ENCODE results near the gene KCNQ1OT1.
"Not testable (repeated sequence)": the region's sequence is repeated elsewhere in the genome, so short reads cannot be mapped to it uniquely, and the experiment has no call there.

KCNQ1OT1 gene

DNA sequence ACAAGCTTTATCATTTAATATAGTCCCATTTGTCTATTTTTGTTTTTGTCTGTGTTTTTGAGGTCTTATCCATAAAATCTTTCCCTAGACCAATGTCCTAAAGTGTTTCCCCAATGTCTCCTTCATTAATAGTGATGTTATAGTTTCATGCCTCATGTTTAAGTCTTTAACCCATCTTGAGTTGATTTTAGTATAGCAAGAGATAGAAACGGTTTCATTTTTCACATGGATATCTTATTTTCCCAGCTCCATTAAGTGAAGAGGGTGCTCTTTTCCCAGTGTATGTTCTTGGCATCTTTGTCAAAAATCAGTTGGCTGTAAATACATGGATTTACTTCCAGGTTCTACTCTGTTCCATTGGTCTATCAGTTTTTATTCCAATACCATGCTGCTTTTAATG, 58.2 kb downstream of the KCNQ1OT1 start:
- DNase-seq (ENCODE audit: low spot score), result no peak
- H3K27ac ChIP-seq, result no peak overlapping the region
- TF ChIP-seq, protein P1, sequence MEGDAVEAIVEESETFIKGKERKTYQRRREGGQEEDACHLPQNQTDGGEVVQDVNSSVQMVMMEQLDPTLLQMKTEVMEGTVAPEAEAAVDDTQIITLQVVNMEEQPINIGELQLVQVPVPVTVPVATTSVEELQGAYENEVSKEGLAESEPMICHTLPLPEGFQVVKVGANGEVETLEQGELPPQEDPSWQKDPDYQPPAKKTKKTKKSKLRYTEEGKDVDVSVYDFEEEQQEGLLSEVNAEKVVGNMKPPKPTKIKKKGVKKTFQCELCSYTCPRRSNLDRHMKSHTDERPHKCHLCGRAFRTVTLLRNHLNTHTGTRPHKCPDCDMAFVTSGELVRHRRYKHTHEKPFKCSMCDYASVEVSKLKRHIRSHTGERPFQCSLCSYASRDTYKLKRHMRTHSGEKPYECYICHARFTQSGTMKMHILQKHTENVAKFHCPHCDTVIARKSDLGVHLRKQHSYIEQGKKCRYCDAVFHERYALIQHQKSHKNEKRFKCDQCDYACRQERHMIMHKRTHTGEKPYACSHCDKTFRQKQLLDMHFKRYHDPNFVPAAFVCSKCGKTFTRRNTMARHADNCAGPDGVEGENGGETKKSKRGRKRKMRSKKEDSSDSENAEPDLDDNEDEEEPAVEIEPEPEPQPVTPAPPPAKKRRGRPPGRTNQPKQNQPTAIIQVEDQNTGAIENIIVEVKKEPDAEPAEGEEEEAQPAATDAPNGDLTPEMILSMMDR (IDR thresholded peaks at IDR 0.05), result no peak
- no peak overlapping the region for H3K4me3 ChIP-seq

DNA sequence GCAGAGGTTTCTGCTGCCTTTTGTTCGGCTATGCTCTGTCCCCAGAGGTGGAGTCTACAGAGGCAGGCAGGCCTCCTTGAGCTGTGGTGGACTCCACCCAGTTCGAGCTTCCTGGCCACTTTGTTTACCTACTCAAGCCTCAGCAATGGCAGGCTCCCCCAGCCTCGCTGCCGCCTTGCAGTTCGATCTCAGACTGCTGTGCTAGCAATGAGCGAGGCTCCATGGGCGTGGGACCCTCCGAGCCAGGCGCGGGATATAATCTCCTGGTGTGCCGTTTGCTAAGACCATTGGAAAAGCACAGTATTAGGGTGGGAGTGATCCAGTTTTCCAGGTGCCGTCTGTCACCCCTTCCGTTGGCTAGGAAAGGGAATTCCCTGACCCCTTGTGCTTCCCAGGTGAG, 60.0 kb downstream of the KCNQ1OT1 start:
- not testable (repeated sequence) for H3K4me3 ChIP-seq; DNase-seq (ENCODE audit: low spot score); H3K27ac ChIP-seq

DNA sequence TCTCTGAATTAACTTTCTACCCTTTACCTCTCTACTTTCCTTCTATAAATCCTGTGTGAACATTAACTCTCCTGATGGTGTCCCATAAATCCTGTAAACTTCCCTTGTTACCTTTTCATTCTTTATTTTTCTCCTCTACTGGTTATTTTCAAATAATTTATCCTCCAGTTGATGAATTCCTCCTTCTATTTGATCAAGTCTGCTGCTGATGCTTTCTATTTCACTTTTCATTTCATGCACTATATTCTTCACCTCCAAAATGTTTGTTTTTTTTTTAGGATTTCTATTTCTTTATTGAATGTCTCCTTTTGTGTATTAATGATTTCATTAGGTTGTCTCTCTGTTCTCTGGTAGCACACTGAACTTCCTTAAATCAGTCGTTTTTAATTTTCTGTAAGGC, 68.6 kb downstream of the KCNQ1OT1 start:
- Histone ChIP-seq H3K4me3 (no peak overlapping the region), H3K27ac (no peak overlapping the region)
- DNase-seq (ENCODE audit: low spot score), result no peak
- TF ChIP-seq, protein P1 (IDR thresholded peaks at IDR 0.05), result no peak

DNA sequence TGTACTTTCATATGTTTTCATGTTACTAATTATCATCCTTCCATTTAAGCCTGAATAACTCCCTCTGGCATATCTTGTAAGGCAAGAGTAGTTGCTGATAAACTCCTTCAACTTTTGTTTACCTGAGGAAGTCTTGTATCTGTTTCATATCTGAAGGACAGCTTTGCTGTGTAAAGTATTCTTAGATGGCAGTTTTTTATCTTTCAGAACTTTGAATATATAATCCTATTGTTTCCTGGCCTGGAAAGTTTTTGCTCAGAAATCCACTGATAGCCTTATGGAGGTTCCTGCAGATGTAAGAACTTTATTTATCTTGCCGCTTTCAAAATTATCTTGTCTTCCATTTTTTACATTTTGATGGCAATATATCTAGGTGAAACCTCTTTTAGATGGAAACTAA, 69.1 kb downstream of the KCNQ1OT1 start:
- H3K4me3 ChIP-seq, result no peak overlapping the region
- no peak overlapping the region for H3K27ac ChIP-seq
- TF ChIP-seq, protein P1 (IDR thresholded peaks at IDR 0.05), result no peak
- no peak for DNase-seq (ENCODE audit: low spot score)

DNA sequence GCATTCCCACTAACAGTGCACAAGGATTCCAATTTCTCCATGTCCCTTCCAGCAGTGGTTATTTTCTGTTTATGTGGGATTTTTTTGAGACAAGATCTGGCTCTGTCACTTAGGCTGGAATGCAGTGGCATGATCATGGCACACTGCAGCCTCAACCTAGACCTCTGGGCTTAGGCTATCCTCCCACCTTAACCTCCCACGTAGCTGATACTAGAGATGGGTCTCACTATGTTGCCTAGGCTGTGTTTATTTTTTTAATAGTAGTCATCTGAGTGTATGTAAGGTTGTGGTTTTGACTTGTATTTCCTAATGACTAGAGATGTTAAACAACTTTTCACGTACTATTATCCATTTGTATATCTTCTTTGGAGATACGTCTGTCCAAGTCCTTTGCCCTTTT, 74.6 kb downstream of the KCNQ1OT1 start:
- no peak for DNase-seq (ENCODE audit: low spot score)
- TF ChIP-seq, protein P1 (IDR thresholded peaks at IDR 0.05), result no peak
- Histone ChIP-seq H3K27ac (no peak overlapping the region), H3K4me3 (no peak overlapping the region)

DNA sequence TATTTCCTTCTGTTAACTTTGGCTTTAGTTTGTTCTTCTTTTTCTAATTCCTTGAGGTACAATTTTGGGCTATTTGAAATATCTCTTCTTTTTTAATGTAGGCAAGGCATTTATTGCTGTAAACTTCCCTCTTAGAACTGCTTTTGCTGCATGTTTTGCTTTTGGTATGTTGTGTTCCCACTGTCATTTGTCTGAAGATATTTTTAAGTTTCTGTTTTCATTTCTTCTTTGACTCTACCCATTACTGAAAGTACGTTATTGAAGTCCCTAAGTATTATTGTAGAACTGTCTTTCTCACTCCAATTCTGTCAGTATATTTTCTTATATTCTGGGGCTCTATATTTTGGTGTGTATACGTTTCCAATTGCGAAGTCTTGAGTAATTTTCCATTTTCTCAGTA, 77.9 kb downstream of the KCNQ1OT1 start:
- no peak for DNase-seq (ENCODE audit: low spot score)
- TF ChIP-seq, protein P1 (IDR thresholded peaks at IDR 0.05), result no peak
- Histone ChIP-seq H3K4me3 (no peak overlapping the region), H3K27ac (no peak overlapping the region)

DNA sequence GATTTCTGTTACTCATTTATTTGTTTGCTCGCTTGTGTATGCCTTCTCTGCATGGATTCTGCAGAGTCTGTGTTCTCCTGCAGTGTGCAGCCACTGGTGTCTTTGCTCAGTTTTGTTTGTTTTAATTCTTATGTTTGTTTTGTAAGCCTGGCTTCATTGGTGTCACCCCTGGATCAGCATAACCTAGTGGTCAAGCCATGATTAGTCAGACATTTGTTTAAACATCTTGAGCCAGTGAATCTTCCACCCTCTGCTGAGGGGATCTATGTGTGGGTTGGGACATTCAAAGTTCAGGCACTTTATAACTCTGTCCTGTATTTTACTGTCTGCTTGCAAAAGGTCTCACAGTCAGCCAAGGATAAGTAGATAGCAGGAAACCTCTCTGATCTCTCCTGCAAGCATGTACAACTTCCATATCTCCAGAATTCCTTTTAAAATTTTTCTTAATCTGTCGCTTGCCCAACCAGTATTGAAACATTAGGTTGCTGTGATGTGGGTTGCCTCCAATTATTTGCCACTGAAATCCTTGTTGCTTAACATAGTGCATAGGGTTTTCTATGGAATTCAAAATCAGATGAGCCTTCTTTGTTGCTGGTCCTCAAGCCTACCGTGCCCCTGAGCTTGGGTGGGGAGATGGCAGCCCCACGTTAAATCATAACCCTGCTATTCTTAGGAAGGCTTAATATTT, 86.8 kb downstream of the KCNQ1OT1 start:
- H3K4me3 ChIP-seq, result no peak overlapping the region
- DNase-seq (ENCODE audit: low spot score), result no peak
- TF ChIP-seq, protein P1 (IDR thresholded peaks at IDR 0.05), result no peak
- H3K27ac ChIP-seq, result no peak overlapping the region

Measured in coronary artery (tissue), 2 donors.